ENCODE measurements around the gene CATSPER4. TPM values are rescaled to one million over a fixed set of nuclear protein-coding genes. Genes with fewer than 3 reads are reported as not detected.
A peak's percentile ranks its signal among the peaks of the same experiment; 100 is the strongest.

CATSPER4 gene
- not detected for total RNA-seq

DNA sequence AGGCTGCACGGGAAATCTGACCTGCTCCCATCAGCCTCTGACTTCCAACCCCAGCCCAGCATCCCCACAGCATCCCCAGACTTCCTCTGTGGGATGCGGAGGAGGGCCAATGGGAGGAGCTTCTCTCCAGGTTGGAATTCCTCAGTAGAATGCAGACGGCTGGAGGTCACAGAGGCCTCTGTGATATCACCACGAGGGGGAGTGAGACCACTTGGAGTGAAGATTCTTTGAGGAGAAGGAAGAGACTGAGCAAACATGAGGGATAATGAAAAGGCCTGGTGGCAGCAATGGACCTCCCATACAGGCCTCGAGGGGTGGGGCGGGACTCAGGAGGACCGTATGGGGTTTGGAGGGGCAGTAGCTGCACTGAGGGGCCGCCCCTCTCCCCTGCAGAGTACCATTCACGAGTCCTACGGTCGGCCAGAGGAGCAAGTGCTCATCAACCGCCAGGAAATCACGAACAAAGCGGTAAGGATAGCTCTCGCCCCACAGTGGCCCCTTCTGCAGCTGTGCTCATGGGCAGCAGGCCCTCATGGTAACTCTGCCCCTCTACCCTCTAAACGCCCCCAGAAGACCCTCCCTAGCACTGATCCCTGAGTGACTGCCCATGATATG is at the start of gene CATSPER4:
Gene CATSPER4, plus strand, starts transcription at position 230 of the 615 bp plus-strand sequence. Its CDS starts 26 bp downstream, at position 256.
- no peaks in the 10 kb centered on the region for H3K27me3 ChIP-seq
- H3K4me3 ChIP-seq: no peak within 1 kb of the TSS
- no peaks in the 10 kb centered on the region for H3K9me3 ChIP-seq
- DNase-seq (no peak), ATAC-seq (ENCODE audit: low FRiP score in 2 of 2) (no peak)
- no peaks in the 10 kb centered on the region for H3K4me1 ChIP-seq
- 47 to 60% methylated on average over 11 to 16 of the region's 16 CpGs for WGBS, 2 donors
- H3K27ac ChIP-seq: no peak within 1 kb of the TSS
- TF ChIP-seq, protein P1, sequence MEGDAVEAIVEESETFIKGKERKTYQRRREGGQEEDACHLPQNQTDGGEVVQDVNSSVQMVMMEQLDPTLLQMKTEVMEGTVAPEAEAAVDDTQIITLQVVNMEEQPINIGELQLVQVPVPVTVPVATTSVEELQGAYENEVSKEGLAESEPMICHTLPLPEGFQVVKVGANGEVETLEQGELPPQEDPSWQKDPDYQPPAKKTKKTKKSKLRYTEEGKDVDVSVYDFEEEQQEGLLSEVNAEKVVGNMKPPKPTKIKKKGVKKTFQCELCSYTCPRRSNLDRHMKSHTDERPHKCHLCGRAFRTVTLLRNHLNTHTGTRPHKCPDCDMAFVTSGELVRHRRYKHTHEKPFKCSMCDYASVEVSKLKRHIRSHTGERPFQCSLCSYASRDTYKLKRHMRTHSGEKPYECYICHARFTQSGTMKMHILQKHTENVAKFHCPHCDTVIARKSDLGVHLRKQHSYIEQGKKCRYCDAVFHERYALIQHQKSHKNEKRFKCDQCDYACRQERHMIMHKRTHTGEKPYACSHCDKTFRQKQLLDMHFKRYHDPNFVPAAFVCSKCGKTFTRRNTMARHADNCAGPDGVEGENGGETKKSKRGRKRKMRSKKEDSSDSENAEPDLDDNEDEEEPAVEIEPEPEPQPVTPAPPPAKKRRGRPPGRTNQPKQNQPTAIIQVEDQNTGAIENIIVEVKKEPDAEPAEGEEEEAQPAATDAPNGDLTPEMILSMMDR (IDR thresholded peaks at IDR 0.05): no peak
- TF ChIP-seq EP300 (IDR thresholded peaks at IDR 0.05): no peak
- TF ChIP-seq POLR2A (IDR thresholded peaks at IDR 0.05): no peak
- TF ChIP-seq POLR2AphosphoS5 (IDR thresholded peaks at IDR 0.05): no peak
- H3K36me3 ChIP-seq: peaks cover 0 to 11% (median 2%) of the 10 kb centered on the region in 4 donors

DNA sequence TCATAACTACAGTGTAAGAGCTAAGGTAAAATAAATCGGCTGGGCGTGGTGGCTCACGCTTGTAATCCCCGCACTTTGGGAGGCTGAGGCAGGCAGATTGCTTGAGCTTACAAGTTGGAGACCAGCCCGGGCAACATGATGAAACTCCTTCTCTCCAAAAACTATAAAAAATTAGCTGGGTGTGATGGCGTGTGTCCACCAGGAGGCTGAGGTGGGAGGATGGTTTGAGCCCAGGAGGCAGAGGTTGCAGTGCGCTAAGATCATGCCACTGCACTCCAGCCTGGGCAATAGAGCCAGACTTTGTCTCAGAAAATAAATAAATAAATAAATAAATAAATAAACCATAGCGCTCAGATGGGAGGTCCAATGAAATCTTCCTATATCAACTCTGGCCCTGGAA is 48.2 kb upstream of the CATSPER4 start:
- Histone ChIP-seq H3K4me1 (peaks cover 0 to 5% (median 4%) of the 10 kb centered on the region in 4 donors), H3K4me3 (peak overlapping the region in 1 of 4 donors; percentile 7), H3K9me3 (no peaks in the 10 kb centered on the region), H3K36me3 (no peaks in the 10 kb centered on the region), H3K27me3 (no peaks in the 10 kb centered on the region), H3K27ac (no peak overlapping the region)
- TF ChIP-seq EP300 (IDR thresholded peaks at IDR 0.05): no peak
- no peak for TF ChIP-seq POLR2AphosphoS5 (IDR thresholded peaks at IDR 0.05)
- no peak for TF ChIP-seq POLR2A (IDR thresholded peaks at IDR 0.05)
- TF ChIP-seq, protein P1 (IDR thresholded peaks at IDR 0.05): peak in 1 of 6 experiments; percentile 10
- DNase-seq (no peak), ATAC-seq (ENCODE audit: low FRiP score in 2 of 2) (no peak)
- 81% methylated on average over 8 of the region's 8 CpGs for WGBS, 2 donors

DNA sequence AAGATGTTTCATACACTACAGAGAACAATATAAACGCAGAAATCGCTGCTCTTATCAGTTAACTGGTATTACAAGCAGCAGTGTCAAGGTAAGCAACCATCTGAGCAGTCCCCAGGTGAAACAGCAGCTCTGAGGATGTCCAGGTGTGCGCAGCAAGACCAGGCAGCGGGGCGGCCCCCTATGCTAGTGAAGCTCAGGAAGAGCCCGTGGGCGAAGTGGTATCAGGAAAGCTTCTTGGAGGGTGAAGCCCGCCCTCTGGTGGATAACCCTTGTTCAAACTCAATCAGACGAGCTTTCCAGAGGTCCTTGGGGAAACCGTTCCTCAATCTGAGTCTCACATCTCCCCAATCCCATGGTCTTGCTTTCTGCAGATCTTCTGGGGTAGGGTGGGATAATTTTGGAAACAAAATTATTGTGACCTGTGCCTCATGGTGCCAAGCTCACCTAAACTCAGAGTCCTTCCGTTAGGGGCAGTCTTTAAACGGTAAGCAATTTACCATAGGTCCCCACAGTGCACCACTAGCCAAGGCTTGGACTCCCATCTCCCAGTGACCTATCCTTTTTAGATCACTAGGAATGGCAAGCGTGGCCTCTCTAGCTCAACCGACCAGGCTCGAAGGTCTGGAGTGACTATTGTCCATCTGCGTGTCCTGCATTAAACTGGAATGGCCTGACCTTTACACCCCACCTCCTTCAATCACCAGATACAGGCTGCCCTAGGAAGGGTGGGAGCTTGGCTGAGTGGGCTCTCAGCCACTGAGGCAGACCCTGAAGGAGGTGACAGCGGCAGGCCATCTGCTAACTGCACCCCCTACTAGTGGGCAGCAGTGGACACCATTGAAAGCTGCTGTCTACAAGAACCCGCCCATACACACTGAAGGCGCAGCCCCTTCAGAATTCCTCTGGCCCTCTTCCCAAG is 45.1 kb upstream of the CATSPER4 start:
- peak; percentile 85 to 94 for ATAC-seq (ENCODE audit: low FRiP score in 2 of 2)
- TF ChIP-seq POLR2A (IDR thresholded peaks at IDR 0.05): no peak
- TF ChIP-seq, protein P1 (IDR thresholded peaks at IDR 0.05): peak; percentile 71 to 87 (median 76)
- 33 to 41% methylated on average over 10 to 18 of the region's 19 CpGs for WGBS, 2 donors
- peak; percentile 73 to 90 for DNase-seq
- Histone ChIP-seq H3K27ac (no peak overlapping the region), H3K36me3 (no peaks in the 10 kb centered on the region), H3K4me1 (peaks cover 0 to 5% (median 4%) of the 10 kb centered on the region in 4 donors), H3K9me3 (no peaks in the 10 kb centered on the region), H3K27me3 (no peaks in the 10 kb centered on the region), H3K4me3 (no peak overlapping the region)

DNA sequence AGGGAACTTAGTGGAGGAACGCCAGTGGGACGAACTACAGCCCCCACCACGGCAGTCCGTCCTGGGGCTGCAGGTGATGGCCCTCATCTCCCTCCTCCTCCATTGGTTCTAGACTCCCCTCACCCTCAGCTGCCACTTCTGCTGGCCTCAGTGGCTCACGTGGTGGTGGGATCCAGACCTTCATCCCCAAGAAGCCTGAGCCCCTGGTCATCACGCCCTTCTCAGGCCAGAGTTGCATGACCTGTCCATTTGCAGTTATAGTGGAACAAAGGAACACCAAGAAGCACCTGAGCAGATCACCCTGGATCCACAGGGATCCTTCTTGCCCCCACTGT is 44.5 kb upstream of the CATSPER4 start:
- DNase-seq (no peak), ATAC-seq (ENCODE audit: low FRiP score in 2 of 2) (no peak)
- Histone ChIP-seq H3K4me1 (peaks cover 0 to 5% (median 2%) of the 10 kb centered on the region in 4 donors), H3K27ac (no peak overlapping the region), H3K9me3 (no peaks in the 10 kb centered on the region), H3K27me3 (no peaks in the 10 kb centered on the region), H3K36me3 (no peaks in the 10 kb centered on the region), H3K4me3 (no peak overlapping the region)
- WGBS, 2 donors: 41 to 69% methylated on average over 4 to 6 of the region's 6 CpGs
- TF ChIP-seq EP300 (IDR thresholded peaks at IDR 0.05): no peak
- no peak for TF ChIP-seq POLR2A (IDR thresholded peaks at IDR 0.05)
- no peak for TF ChIP-seq POLR2AphosphoS5 (IDR thresholded peaks at IDR 0.05)
- TF ChIP-seq, protein P1 (IDR thresholded peaks at IDR 0.05): no peak

Data from upper lobe of left lung (tissue), 6 donors.